HepG2 (cell line): ENCODE measurements around the gene DDAH2. TPM values are rescaled to one million over a fixed set of nuclear protein-coding genes. Genes with fewer than 3 reads are reported as not detected.

Experiments
- CBX1 ChIP-seq: IDR thresholded peaks from one replicate; pipeline ENCODE4 v1.6.1; 2016; ENCODE audit warnings: antibody characterized with exemption, low read depth
- ELF1 ChIP-seq: sonication (generic); formaldehyde crosslinking; IDR thresholded peaks from 2 replicates; pipeline ENCODE4 v1.4.0; 2020; ENCODE audit warnings: missing genetic modification reagents
- ETV6 ChIP-seq: sonication (generic); formaldehyde crosslinking; conservative IDR thresholded peaks from 2 replicates; pipeline ENCODE4 v1.4.0; 2020; ENCODE audit warnings: missing genetic modification reagents
- IRX3 ChIP-seq: sonication (generic); formaldehyde crosslinking; IDR thresholded peaks from 2 replicates; pipeline ENCODE4 v1.8.1; 2023; ENCODE audit warnings: mild to moderate bottlenecking, low read depth, missing genetic modification reagents, borderline replicate concordance
- KLF16 ChIP-seq, 2 experiments: sonication (generic) in 1 of 2; formaldehyde crosslinking in 1 of 2; IDR thresholded peaks; 2 replicates each; pipeline versions ENCODE4 v1.6.1 to v1.8.0; 2016 to 2023; ENCODE audit warnings: missing genetic modification reagents in 2 of 2, missing compliant biosample characterization in 1 of 2
- MAFG ChIP-seq: sonication (generic); formaldehyde crosslinking; IDR thresholded peaks from 2 replicates; pipeline ENCODE4 v1.5.1; 2020; ENCODE audit warnings: mild to moderate bottlenecking, missing genetic modification reagents
- POLR2G ChIP-seq: fragments of 200-400 bp; formaldehyde crosslinking; IDR thresholded peaks from 2 replicates; pipeline ENCODE4 v1.6.1; 2018; ENCODE audit warnings: mild to moderate bottlenecking, low read depth, low read length, moderate library complexity
- SNRNP70 ChIP-seq: fragments of 200-400 bp; formaldehyde crosslinking; IDR thresholded peaks from 2 replicates; pipeline ENCODE4 v1.6.1; 2017; ENCODE audit warnings: mild to moderate bottlenecking, low read depth, low read length, moderate library complexity
- SP2 ChIP-seq: sonication (generic); formaldehyde crosslinking; IDR thresholded peaks from 2 replicates; pipeline ENCODE4 v1.5.1; 2020; ENCODE audit warnings: mild to moderate bottlenecking, missing genetic modification reagents
- TCF12 ChIP-seq, 2 experiments: fragments of 450-650 bp in 1 of 2; sonication (generic) in 1 of 2; formaldehyde crosslinking in 1 of 2; IDR thresholded peaks; 2 replicates each; pipeline versions ENCODE4 v1.6.1 to v1.8.0; 2017 to 2022; ENCODE audit warnings: antibody characterized with exemption in 1 of 2, mild to moderate bottlenecking in 1 of 2, missing genetic modification reagents in 1 of 2, moderate library complexity in 1 of 2
- TRIM24 ChIP-seq: sonication (generic); formaldehyde crosslinking; IDR thresholded peaks from 2 replicates; pipeline ENCODE4 v1.8.0; 2022; ENCODE audit warnings: mild to moderate bottlenecking, missing genetic modification reagents
- ZBTB8A ChIP-seq: sonication (generic); formaldehyde crosslinking; IDR thresholded peaks from 2 replicates; pipeline ENCODE4 v1.4.0; 2020; ENCODE audit warnings: mild to moderate bottlenecking, low read depth, missing genetic modification reagents, borderline replicate concordance
- ZC3H4 ChIP-seq: sonication (generic); formaldehyde crosslinking; IDR thresholded peaks from 2 replicates; pipeline ENCODE4 v1.4.0; 2020; ENCODE audit warnings: missing genetic modification reagents, borderline replicate concordance
- ZNF678 ChIP-seq: sonication (generic); formaldehyde crosslinking; IDR thresholded peaks from 2 replicates; pipeline ENCODE4 v1.4.0; 2020; ENCODE audit warnings: mild to moderate bottlenecking, missing genetic modification reagents
- ZNF713 ChIP-seq: sonication (generic); formaldehyde crosslinking; IDR thresholded peaks from 2 replicates; pipeline ENCODE4 v1.4.0; 2020; ENCODE audit warnings: mild to moderate bottlenecking, missing genetic modification reagents
- polyA plus RNA-seq, 8 experiments: library from polyadenylated mRNA; depleted of rRNA in 3 of 8; stranded (reverse) in 7 of 8; unstranded in 1 of 8; fragments of >200 nt; fragmentation: Illumina TruSeq in 4 of 8; extraction: Trizol in 4 of 8; gene quantifications; 2 replicates each; pipeline versions ENCODE4 v1.2.1 to v1.2.3, GENCODE V29; 2011 to 2016; ENCODE audit warnings: low read depth in 4 of 8, missing spikeins in 1 of 8, mixed read lengths in 1 of 8; ENCODE audit not compliant: insufficient read depth in 1 of 8
- total RNA-seq, 5 experiments: library from RNA; depleted of rRNA; stranded (reverse); fragments of >200 nt; fragmentation: Illumina TruSeq; extraction: Trizol; gene quantifications; 2 replicates each; pipeline ENCODE4 v1.2.3, GENCODE V29; 2016; ENCODE audit warnings: low read depth in 1 of 5
- TF ChIP-seq, protein P1 (sequence below): sonication (generic); formaldehyde crosslinking; IDR thresholded peaks from 2 replicates; pipeline ENCODE4 v1.4.0; 2020; ENCODE audit warnings: missing genetic modification reagents
- TF ChIP-seq, protein P2 (sequence below): sonication (generic); formaldehyde crosslinking; IDR thresholded peaks from 2 replicates; pipeline ENCODE4 v1.4.0; 2020; ENCODE audit warnings: missing genetic modification reagents, low read depth, mild to moderate bottlenecking, borderline replicate concordance
- TF ChIP-seq, protein P3 (sequence below): IDR thresholded peaks from 2 replicates; pipeline ENCODE4 v1.6.1; 2016; ENCODE audit warnings: mild to moderate bottlenecking, missing biosample characterization, missing genetic modification reagents
- TF ChIP-seq, protein P4 (sequence below): sonication (generic); formaldehyde crosslinking; IDR thresholded peaks from 2 replicates; pipeline ENCODE4 v1.4.0; 2020; ENCODE audit warnings: mild to moderate bottlenecking, missing genetic modification reagents

DDAH2 gene
- total and polyA plus RNA-seq, 2 of the 13 experiments (the other 11 are each of a cell fraction or from before 2014, with no cell fraction given): 16.4 to 21.1 TPM

DNA sequence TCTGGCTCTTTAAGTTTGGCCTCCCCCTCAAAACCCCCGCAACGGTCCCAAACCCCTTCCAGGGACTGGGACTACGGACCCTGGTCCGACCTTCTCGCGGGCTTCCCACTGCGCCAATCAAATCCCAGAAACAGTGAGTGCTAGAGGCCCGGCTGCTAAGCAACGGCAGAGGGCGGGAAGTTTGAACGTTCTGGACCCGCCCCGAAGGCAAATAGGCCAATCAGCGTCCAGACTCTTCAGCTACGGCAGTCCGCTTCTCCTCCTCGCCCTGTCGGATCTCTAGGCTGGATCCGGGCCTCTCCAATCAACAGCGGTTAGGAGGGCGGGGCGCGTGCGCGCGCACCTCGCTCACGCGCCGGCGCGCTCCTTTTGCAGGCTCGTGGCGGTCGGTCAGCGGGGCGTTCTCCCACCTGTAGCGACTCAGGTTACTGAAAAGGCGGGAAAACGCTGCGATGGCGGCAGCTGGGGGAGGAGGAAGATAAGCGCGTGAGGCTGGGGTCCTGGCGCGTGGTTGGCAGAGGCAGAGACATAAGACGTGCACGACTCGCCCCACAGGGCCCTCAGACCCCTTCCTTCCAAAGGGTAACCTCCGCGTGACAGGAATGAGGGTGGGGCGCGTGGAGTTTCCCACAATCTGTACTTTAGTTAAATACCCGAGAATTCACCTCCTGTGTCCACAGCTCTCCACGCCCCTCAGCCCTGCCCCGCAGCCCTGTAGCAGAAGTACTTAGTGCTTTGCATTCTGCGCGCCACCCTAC, 10.7 kb upstream of the DDAH2 start, which contains the start of gene MSH5 (continued):
- peak; percentile 78 for TF ChIP-seq POLR2G
- no peak; the same call in 1 of the 2 replicates for TF ChIP-seq ZC3H4
- TF ChIP-seq TRIM24: no peak
- TF ChIP-seq CBX1: peak; percentile 72
- no peak for TF ChIP-seq MAFG (CRISPR knock-in tag)
- peak; percentile 35 for TF ChIP-seq ELF1
- TF ChIP-seq, protein P1, sequence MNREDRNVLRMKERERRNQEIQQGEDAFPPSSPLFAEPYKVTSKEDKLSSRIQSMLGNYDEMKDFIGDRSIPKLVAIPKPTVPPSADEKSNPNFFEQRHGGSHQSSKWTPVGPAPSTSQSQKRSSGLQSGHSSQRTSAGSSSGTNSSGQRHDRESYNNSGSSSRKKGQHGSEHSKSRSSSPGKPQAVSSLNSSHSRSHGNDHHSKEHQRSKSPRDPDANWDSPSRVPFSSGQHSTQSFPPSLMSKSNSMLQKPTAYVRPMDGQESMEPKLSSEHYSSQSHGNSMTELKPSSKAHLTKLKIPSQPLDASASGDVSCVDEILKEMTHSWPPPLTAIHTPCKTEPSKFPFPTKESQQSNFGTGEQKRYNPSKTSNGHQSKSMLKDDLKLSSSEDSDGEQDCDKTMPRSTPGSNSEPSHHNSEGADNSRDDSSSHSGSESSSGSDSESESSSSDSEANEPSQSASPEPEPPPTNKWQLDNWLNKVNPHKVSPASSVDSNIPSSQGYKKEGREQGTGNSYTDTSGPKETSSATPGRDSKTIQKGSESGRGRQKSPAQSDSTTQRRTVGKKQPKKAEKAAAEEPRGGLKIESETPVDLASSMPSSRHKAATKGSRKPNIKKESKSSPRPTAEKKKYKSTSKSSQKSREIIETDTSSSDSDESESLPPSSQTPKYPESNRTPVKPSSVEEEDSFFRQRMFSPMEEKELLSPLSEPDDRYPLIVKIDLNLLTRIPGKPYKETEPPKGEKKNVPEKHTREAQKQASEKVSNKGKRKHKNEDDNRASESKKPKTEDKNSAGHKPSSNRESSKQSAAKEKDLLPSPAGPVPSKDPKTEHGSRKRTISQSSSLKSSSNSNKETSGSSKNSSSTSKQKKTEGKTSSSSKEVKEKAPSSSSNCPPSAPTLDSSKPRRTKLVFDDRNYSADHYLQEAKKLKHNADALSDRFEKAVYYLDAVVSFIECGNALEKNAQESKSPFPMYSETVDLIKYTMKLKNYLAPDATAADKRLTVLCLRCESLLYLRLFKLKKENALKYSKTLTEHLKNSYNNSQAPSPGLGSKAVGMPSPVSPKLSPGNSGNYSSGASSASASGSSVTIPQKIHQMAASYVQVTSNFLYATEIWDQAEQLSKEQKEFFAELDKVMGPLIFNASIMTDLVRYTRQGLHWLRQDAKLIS (CRISPR knock-in tag): no peak
- TF ChIP-seq IRX3: peak; percentile 99
- TF ChIP-seq ZNF678 (CRISPR knock-in tag): peak; percentile 98
- peak; percentile 80; the same call in 1 of the 2 replicates for TF ChIP-seq ZBTB8A (CRISPR knock-in tag)
- no peak for TF ChIP-seq SNRNP70
- TF ChIP-seq ETV6 (CRISPR knock-in tag): peak; percentile 98
- TF ChIP-seq, protein P2, sequence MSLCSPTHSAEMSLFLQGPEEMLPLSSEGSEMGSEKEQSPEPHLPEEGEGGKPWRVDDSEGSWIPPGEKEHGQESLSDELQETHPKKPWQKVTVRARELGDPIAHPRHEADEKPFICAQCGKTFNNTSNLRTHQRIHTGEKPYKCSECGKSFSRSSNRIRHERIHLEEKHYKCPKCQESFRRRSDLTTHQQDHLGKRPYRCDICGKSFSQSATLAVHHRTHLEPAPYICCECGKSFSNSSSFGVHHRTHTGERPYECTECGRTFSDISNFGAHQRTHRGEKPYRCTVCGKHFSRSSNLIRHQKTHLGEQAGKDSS: peak; percentile 96
- TF ChIP-seq, protein P3, sequence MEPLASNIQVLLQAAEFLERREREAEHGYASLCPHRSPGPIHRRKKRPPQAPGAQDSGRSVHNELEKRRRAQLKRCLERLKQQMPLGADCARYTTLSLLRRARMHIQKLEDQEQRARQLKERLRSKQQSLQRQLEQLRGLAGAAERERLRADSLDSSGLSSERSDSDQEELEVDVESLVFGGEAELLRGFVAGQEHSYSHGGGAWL (CRISPR knock-in tag): peak; percentile 99
- no peak for TF ChIP-seq TCF12 (IDR thresholded peaks at IDR 0.05)
- 0 out of 2 replicates have a peak, but pooled peaks have one; percentile 68 for TF ChIP-seq TCF12 (CRISPR knock-in tag; IDR thresholded peaks at IDR 0.05)
- TF ChIP-seq ZNF713: no peak; the same call in 1 of the 2 replicates
- peak; percentile 77 to 79; a peak in 2 of 4 replicates for TF ChIP-seq KLF16 (CRISPR knock-in tag; IDR thresholded peaks at IDR 0.05)
- TF ChIP-seq, protein P4, sequence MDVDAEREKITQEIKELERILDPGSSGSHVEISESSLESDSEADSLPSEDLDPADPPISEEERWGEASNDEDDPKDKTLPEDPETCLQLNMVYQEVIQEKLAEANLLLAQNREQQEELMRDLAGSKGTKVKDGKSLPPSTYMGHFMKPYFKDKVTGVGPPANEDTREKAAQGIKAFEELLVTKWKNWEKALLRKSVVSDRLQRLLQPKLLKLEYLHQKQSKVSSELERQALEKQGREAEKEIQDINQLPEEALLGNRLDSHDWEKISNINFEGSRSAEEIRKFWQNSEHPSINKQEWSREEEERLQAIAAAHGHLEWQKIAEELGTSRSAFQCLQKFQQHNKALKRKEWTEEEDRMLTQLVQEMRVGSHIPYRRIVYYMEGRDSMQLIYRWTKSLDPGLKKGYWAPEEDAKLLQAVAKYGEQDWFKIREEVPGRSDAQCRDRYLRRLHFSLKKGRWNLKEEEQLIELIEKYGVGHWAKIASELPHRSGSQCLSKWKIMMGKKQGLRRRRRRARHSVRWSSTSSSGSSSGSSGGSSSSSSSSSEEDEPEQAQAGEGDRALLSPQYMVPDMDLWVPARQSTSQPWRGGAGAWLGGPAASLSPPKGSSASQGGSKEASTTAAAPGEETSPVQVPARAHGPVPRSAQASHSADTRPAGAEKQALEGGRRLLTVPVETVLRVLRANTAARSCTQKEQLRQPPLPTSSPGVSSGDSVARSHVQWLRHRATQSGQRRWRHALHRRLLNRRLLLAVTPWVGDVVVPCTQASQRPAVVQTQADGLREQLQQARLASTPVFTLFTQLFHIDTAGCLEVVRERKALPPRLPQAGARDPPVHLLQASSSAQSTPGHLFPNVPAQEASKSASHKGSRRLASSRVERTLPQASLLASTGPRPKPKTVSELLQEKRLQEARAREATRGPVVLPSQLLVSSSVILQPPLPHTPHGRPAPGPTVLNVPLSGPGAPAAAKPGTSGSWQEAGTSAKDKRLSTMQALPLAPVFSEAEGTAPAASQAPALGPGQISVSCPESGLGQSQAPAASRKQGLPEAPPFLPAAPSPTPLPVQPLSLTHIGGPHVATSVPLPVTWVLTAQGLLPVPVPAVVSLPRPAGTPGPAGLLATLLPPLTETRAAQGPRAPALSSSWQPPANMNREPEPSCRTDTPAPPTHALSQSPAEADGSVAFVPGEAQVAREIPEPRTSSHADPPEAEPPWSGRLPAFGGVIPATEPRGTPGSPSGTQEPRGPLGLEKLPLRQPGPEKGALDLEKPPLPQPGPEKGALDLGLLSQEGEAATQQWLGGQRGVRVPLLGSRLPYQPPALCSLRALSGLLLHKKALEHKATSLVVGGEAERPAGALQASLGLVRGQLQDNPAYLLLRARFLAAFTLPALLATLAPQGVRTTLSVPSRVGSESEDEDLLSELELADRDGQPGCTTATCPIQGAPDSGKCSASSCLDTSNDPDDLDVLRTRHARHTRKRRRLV (CRISPR knock-in tag): peak; percentile 94
- peak; percentile 96 for TF ChIP-seq SP2 (CRISPR knock-in tag)
